GM18499 (cell line): Measurements from ENCODE around the gene RBM28.
"Not testable (repeated sequence)": the region's sequence is repeated elsewhere in the genome, so short reads cannot be mapped to it uniquely, and the experiment has no call there.

Experiments
- ATAC-seq: cut with Tn5 transposase; IDR thresholded peaks from one replicate; pipeline ENCODE4 v1.9.1; 2021; ENCODE audit warnings: moderate number of reproducible peaks; ENCODE audit not compliant: insufficient read depth, unreplicated experiment

The RBM28 gene

DNA sequence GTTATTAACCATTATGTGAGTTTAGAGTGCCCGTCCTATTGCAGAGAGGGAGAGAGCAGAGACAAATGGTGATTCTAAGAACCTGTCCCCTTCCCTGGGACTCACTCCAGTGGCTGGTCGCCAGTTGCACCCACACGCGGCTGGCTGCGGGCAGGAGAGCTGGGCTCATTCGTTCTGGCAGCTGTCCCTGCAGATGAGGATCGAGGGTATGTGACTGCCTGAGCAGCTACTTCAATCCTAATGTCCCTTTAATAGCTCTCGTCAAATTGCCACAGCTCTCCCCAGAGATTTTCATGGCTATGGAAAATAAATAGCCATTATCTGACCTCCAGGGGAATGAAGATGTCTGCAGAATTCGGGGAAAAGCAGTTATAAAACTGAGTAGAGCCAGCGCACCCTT lies 41.6 kb downstream of the RBM28 start:
- ATAC-seq: no peak

- no peak for ATAC-seq
Observed at GRCh38 chr7:128299109-128299607, 44.5 kb downstream of the RBM28 start.

GRCh38 chr7:128298004-128298403 lies 45.7 kb downstream of the RBM28 start:
- ATAC-seq: not testable (repeated sequence)

GRCh38 chr7:128287556-128287955 lies 56.2 kb downstream of the RBM28 start:
- no peak for ATAC-seq

DNA sequence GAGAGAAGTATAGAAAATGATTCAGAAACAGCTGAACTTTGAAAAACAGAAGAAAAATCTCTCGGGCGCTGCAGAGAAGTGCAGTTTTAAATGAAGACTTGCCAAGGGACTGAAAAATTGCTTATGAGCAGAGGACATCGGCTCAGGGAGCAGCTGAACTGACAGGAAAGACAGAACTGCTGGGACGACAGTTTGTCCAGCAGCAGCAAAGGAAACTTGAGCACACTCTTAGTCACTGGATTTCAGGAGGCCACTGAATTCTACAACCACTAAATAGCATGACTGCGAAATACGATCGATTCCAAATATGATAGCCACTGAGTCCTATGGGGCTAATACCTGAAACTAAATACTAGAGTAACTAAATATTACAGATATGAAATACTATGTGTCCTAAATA lies 59.6 kb downstream of the RBM28 start:
- no peak for ATAC-seq

- ATAC-seq: no peak
Observed at GRCh38 chr7:128281605-128282380, 61.9 kb downstream of the RBM28 start.

- ATAC-seq: not testable (repeated sequence)
Observed at GRCh38 chr7:128280451-128280850, 63.3 kb downstream of the RBM28 start.

GRCh38 chr7:128279124-128279713 lies 64.5 kb downstream of the RBM28 start:
- ATAC-seq: no peak

DNA sequence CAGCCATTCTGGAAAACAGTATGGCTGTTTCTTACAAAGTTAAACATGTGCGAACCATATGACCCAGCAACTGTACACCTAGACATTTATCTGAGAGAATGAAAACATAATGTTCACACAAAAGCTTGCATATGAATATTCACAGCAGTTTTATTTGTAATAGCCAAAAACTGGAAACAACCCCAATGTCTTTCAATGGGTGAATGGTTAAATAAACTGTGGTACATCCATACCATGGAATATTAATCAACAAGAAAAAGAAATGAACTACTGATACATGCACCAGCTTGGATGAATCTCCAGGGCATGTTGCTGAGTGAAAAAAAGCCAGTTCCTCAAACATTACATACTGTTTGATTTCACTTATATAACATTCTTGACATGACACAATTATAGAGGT lies 65.3 kb downstream of the RBM28 start:
- ATAC-seq: no peak

DNA sequence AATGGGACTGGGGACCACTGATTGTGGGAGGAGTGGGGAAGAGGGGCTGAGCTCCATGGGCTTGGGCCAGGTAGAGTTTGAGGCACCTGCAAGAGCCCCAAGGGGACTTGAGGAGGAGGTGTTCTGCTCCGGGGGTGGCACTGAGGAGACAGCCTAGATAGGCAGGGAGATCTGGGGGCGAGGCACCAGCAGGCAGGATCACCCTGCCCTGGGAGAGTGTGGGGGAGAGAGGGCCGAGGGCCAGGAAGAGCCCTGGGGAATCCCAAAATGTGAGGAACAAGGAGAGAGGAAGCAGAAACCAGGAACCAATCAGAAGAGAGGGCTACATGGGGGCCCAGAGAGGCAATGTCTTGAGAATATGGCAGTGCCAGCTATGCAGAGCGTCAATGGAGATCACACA lies 68.0 kb downstream of the RBM28 start:
- ATAC-seq: no peak

GRCh38 chr7:128274884-128275603 lies 68.7 kb downstream of the RBM28 start:
- ATAC-seq: no peak

DNA sequence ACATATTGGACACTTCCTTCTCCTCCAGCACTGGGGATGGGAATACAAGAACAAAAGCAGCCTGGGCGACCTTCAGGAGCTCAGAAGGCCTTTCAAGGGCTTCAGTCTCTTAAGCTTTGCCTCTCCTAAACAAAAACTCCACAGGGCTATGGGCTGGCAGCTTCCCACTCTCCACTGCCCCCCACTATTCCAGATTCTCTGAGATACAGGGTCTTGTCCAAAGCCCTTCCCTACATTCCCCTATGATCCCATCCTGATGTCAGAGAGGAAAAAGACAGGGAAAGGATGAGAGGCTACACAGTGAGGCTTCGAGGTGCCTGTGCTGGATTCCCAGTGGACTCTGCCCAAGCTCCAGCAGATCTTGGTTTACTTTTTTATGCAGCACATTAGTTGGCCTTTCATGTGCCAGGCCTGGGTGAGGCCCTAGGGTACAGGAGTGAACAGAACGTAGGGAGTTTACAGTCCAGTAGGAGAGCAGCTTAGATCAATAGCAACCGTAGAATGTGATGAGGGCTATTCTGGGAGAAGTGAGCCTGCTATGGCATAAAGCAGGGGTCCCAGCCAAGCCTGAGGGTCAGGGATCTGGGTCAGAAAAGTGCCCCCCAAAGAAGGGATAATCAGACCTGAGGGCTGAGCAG lies 69.3 kb downstream of the RBM28 start:
- ATAC-seq: no peak

DNA sequence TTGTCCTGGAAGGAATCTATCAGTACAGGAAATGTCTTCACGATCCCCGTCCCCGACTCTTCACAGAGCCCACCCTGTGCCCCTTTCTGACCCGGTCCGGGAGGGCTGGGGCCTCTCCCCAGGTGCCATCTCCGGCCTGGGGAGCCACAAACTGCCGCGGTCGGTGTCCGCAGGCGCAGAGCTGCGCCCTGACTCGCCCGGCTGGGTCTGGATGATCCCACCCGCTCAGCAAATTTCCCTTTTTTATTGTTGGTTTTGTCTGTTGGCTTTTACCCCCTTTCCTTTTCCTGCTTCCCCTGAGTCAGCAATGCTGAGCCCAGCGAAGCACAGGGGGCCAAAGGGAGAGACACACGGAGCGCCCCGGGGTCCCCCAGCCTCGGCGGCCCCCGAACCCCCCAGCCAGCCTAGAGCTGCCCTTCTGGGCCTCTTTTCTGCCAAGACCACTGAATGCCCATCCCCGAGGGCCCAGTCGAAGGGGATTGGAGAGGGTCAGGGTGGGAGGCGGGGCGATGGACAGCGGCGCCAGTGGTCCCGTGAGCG lies 71.7 kb downstream of the RBM28 start:
- ATAC-seq: no peak

- ATAC-seq: no peak
Observed at GRCh38 chr7:128271471-128271941, 72.2 kb downstream of the RBM28 start.

DNA sequence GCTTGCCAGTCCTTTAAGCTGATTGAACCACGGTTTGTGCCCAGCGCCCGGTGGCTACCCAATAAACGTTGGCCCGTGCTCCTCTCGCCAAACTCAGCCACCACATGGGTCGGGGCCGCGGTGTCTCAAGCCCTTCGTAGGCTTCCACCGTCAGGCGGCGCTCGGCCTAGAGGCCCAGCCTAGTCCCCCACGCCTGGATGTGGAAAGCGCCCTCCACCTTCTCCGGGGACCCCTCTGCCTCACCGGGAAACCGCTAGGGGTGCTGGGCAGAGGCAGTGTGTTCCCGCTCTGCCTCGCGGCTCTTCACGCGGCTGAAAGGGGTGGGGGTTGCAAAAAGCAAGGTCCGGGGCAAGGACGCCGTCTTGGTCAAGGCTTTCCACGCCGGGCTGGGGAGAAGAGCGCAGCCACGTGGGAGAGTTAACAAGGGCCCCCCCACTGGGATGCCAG lies 72.9 kb downstream of the RBM28 start:
- ATAC-seq: no peak

DNA sequence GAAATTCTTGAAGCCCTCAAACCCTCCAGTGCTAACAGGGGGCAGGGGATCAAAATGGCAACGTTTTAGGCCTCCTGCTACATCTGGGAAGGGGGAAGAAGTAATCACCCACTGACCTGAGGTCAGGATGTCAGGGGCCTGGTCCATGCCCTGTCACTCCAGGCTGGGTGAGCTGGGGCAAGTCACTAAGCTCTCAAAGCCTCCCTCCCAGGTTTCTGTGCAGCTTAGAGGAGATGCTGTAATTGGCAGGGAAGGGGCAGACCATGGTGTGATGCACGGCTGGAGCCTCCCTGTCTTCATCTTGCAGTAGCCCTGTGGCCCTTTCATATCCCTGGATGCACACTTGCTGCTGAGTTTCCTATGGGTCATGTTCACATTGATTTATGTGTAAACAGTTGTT lies 75.5 kb downstream of the RBM28 start:
- ATAC-seq: no peak

GRCh38 chr7:128267595-128267924 lies 76.1 kb downstream of the RBM28 start:
- ATAC-seq: no peak

DNA sequence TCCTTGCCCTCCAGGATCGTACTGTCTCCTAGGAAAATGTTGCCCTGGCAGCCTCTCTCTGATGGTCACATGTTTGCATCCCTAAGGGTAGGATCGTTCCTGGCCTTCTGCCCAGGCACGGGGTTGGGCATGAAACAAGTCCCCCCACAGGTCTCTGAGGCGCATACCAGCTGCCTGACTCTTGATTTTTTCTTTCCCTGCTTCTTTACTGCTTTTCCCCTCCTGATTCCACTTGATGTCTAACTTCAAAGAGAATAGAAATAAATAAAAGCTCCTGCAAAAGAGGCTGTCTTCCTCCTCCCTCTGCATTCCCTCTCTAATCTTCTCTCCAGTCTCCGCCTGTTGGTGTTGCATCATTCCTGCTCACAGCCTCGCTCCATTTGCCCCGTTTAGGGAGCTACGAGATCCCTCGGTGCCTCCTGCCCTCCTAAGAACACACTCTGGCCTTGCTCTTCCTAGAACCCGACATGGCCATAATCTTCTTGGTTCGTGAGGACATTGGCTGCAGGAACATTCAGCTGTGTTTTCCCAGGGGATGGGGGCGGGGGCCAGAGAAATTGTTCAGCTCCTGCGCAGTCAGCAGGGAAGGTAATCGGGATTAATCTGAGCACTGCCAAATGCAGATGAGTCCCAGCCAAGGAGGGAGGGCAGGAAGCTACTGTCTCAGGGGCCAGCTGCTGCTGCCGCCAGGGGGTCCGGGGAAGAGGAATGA lies 76.7 kb downstream of the RBM28 start:
- no peak for ATAC-seq

DNA sequence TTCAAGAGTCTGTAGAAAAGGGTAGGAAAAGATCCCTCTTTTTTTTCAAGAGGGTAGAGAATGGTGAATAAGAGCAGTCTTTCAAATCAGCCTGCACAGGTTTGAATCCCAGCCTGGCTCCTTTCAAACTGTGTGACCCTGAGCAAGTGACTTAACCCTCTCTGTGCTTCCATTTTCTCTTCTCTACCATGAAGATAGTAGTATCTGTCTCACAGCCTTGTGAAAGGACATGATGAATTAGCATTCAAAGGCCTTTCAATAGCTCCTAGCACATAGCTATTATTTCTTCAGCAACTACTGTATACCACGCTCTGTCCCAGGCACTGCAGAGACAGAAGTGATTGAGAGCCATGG lies 77.2 kb downstream of the RBM28 start:
- no peak for ATAC-seq

- no peak for ATAC-seq
Observed at GRCh38 chr7:128265906-128266300, 77.8 kb downstream of the RBM28 start.
